ENCODE results near the gene AGMO. TPM values are rescaled to one million over a fixed set of nuclear protein-coding genes. Genes with fewer than 3 reads are reported as not detected.

AGMO gene
- total RNA-seq, 2 donors from 2014 or later, result 0.27 to 13.5 TPM

DNA sequence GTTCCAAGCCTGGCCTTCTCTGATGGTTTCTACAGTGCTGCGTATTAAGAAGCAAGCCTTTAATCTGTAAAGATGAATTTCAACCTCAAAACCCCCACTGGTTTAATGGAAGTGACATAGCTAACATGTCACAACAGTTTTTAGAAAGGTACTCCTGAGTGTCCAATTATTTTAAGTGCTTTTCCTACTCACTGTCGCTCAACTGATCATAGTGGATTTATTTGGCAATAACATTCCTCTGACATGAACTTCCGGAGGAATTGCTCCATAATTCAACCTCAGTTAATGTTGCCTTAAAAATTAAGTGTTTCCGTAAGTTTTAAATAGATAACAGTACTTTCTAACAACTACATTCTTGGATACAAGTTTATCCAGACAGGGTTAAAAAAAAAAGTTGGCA, 57.5 kb downstream of the AGMO start:
- TF ChIP-seq, protein P1, sequence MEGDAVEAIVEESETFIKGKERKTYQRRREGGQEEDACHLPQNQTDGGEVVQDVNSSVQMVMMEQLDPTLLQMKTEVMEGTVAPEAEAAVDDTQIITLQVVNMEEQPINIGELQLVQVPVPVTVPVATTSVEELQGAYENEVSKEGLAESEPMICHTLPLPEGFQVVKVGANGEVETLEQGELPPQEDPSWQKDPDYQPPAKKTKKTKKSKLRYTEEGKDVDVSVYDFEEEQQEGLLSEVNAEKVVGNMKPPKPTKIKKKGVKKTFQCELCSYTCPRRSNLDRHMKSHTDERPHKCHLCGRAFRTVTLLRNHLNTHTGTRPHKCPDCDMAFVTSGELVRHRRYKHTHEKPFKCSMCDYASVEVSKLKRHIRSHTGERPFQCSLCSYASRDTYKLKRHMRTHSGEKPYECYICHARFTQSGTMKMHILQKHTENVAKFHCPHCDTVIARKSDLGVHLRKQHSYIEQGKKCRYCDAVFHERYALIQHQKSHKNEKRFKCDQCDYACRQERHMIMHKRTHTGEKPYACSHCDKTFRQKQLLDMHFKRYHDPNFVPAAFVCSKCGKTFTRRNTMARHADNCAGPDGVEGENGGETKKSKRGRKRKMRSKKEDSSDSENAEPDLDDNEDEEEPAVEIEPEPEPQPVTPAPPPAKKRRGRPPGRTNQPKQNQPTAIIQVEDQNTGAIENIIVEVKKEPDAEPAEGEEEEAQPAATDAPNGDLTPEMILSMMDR (IDR thresholded peaks at IDR 0.05), result no peak
- TF ChIP-seq POLR2A (IDR thresholded peaks at IDR 0.05), result no peak
- TF ChIP-seq POLR2AphosphoS5 (IDR thresholded peaks at IDR 0.05), result no peak
- Histone ChIP-seq H3K4me1 (replicated peaks) (no peaks in the 10 kb centered on the region), H3K4me3 (no peak overlapping the region), H3K27ac (no peak overlapping the region), H3K9me3 (no peaks in the 10 kb centered on the region), H3K27me3 (replicated peaks; ENCODE audit: insufficient read depth) (no peaks in the 10 kb centered on the region), H3K36me3 (no peaks in the 10 kb centered on the region)
- WGBS, result 65% methylated on average over 4 of the region's 4 CpGs
- intact Hi-C loops (cut with DNase I), result no loop called here
- DNase-seq (ENCODE audit: low spot score), result no peak

GRCh38 chr7:15503603-15504290, 58.1 kb downstream of the AGMO start:
- no peak for DNase-seq (ENCODE audit: low spot score)
- H3K36me3 ChIP-seq, result no peaks in the 10 kb centered on the region
- TF ChIP-seq, protein P1 (IDR thresholded peaks at IDR 0.05), result no peak
- no peak for TF ChIP-seq POLR2A (IDR thresholded peaks at IDR 0.05)
- TF ChIP-seq POLR2AphosphoS5 (IDR thresholded peaks at IDR 0.05), result no peak
- WGBS, result 94% methylated on average over 3 of the region's 3 CpGs
- no peak overlapping the region for H3K4me3 ChIP-seq
- intact Hi-C loops (cut with DNase I), result no loop called here
- H3K27ac ChIP-seq, result no peak overlapping the region
- no peaks in the 10 kb centered on the region for H3K27me3 ChIP-seq (replicated peaks; ENCODE audit: insufficient read depth)
- no peaks in the 10 kb centered on the region for H3K9me3 ChIP-seq
- H3K4me1 ChIP-seq (replicated peaks), result no peaks in the 10 kb centered on the region

GRCh38 chr7:15498465-15498864, 63.4 kb downstream of the AGMO start:
- Histone ChIP-seq H3K9me3 (no peaks in the 10 kb centered on the region), H3K36me3 (no peaks in the 10 kb centered on the region), H3K4me3 (no peak overlapping the region), H3K4me1 (replicated peaks) (no peaks in the 10 kb centered on the region), H3K27ac (no peak overlapping the region), H3K27me3 (replicated peaks; ENCODE audit: insufficient read depth) (no peaks in the 10 kb centered on the region)
- TF ChIP-seq POLR2A (IDR thresholded peaks at IDR 0.05), result no peak
- TF ChIP-seq, protein P1 (IDR thresholded peaks at IDR 0.05), result no peak
- TF ChIP-seq POLR2AphosphoS5 (IDR thresholded peaks at IDR 0.05), result no peak
- intact Hi-C loops (cut with DNase I), result no loop called here
- 37% methylated on average over 4 of the region's 4 CpGs for WGBS
- no peak for DNase-seq (ENCODE audit: low spot score)

GRCh38 chr7:15495170-15495569, 66.6 kb downstream of the AGMO start:
- TF ChIP-seq, protein P1 (IDR thresholded peaks at IDR 0.05), result no peak
- TF ChIP-seq POLR2A (IDR thresholded peaks at IDR 0.05) (no peak), POLR2AphosphoS5 (IDR thresholded peaks at IDR 0.05) (no peak)
- intact Hi-C loops (cut with DNase I), result no loop called here
- no peak for DNase-seq (ENCODE audit: low spot score)
- Histone ChIP-seq H3K4me1 (replicated peaks) (no peaks in the 10 kb centered on the region), H3K27ac (no peak overlapping the region), H3K4me3 (no peak overlapping the region), H3K27me3 (replicated peaks; ENCODE audit: insufficient read depth) (no peaks in the 10 kb centered on the region), H3K36me3 (no peaks in the 10 kb centered on the region), H3K9me3 (no peaks in the 10 kb centered on the region)
- 53% methylated on average over 2 of the region's 2 CpGs for WGBS

DNA sequence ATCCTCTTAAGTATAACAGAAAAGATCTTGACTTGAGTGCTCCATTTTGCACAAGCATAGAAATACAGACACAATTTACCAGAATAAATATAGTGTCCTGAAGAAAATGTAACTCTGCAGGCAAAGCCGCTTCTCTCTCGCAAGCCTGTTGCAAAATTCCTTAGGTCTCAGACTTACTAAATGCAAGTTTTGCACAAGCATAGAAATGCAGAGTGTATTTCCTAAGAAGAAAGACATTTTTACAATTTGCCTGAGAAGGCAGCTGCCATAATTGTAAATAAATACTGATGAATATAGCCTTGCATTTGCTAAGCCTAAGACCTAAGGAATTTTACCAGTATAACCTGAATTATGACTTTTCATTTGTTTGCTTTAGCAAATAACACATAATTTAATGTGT, 67.1 kb downstream of the AGMO start:
- Histone ChIP-seq H3K4me3 (no peak overlapping the region), H3K27ac (no peak overlapping the region), H3K9me3 (no peaks in the 10 kb centered on the region), H3K4me1 (replicated peaks) (no peaks in the 10 kb centered on the region), H3K36me3 (no peaks in the 10 kb centered on the region), H3K27me3 (replicated peaks; ENCODE audit: insufficient read depth) (no peaks in the 10 kb centered on the region)
- no peak for TF ChIP-seq POLR2AphosphoS5 (IDR thresholded peaks at IDR 0.05)
- TF ChIP-seq POLR2A (IDR thresholded peaks at IDR 0.05), result no peak
- TF ChIP-seq, protein P1 (IDR thresholded peaks at IDR 0.05), result no peak
- intact Hi-C loops (cut with DNase I), result no loop called here
- DNase-seq (ENCODE audit: low spot score), result no peak
- 32% methylated on average over 2 of the region's 2 CpGs for WGBS

Measured in prostate gland (tissue), 2 donors.